GM19463 (cell line): ENCODE data around the gene CCBE1.
"Not testable (repeated sequence)": the region's sequence is repeated elsewhere in the genome, so short reads cannot be mapped to it uniquely, and the experiment has no call there.

Experiments
- ATAC-seq: cut with Tn5 transposase; IDR thresholded peaks from one replicate; pipeline ENCODE4 v1.9.1; 2021; ENCODE audit warnings: mild to moderate bottlenecking, moderate library complexity; ENCODE audit not compliant: unreplicated experiment

CCBE1 gene

GRCh38 chr18:59685501-59685900 lies 11.7 kb downstream of the CCBE1 start:
- ATAC-seq: no peak

- no peak for ATAC-seq
Observed at GRCh38 chr18:59684777-59685176, 12.4 kb downstream of the CCBE1 start.

GRCh38 chr18:59681521-59682004 lies 15.7 kb downstream of the CCBE1 start:
- ATAC-seq: no peak

GRCh38 chr18:59681051-59681450 lies 16.2 kb downstream of the CCBE1 start:
- no peak for ATAC-seq

- no peak for ATAC-seq
Observed at GRCh38 chr18:59675346-59675745, 21.9 kb downstream of the CCBE1 start.

- no peak for ATAC-seq
Observed at GRCh38 chr18:59674903-59675270, 22.3 kb downstream of the CCBE1 start.

- ATAC-seq: no peak
Observed at GRCh38 chr18:59674186-59674902, 22.9 kb downstream of the CCBE1 start.

GRCh38 chr18:59672235-59672711 lies 24.9 kb downstream of the CCBE1 start:
- no peak for ATAC-seq

GRCh38 chr18:59671551-59671950 lies 25.7 kb downstream of the CCBE1 start:
- no peak for ATAC-seq

- no peak for ATAC-seq
Observed at GRCh38 chr18:59669872-59670657, 27.2 kb downstream of the CCBE1 start.

GRCh38 chr18:59667488-59667887 lies 29.7 kb downstream of the CCBE1 start:
- no peak for ATAC-seq

GRCh38 chr18:59666007-59666402 lies 31.2 kb downstream of the CCBE1 start:
- not testable (repeated sequence) for ATAC-seq

GRCh38 chr18:59665057-59666006 lies 31.9 kb downstream of the CCBE1 start:
- ATAC-seq: no peak

- no peak for ATAC-seq
Observed at GRCh38 chr18:59664329-59664728, 32.9 kb downstream of the CCBE1 start.

- no peak for ATAC-seq
Observed at GRCh38 chr18:59663096-59663495, 34.1 kb downstream of the CCBE1 start.

GRCh38 chr18:59661891-59662701 lies 35.1 kb downstream of the CCBE1 start:
- no peak for ATAC-seq

- ATAC-seq: no peak
Observed at GRCh38 chr18:59660786-59661743, 36.2 kb downstream of the CCBE1 start.

- ATAC-seq: no peak
Observed at GRCh38 chr18:59660366-59660765, 36.9 kb downstream of the CCBE1 start.
